Chondrocyte (in vitro differentiated cells): ENCODE results near the gene SS18L1. TPM values are rescaled to one million over a fixed set of nuclear protein-coding genes. Genes with fewer than 3 reads are reported as not detected.

Experiments
- DNase-seq: peaks from one replicate; pipeline ENCODE4 v3.0.0; 2021; ENCODE audit warnings: mixed read lengths, low spot score
- H3K27ac Mint-ChIP-seq: one replicate; pipeline ENCODE4 v1.8.0; 2021; ENCODE audit warnings: mild to moderate bottlenecking, moderate library complexity, mixed read lengths; ENCODE audit not compliant: unreplicated experiment
- H3K27me3 Mint-ChIP-seq: 2 replicates; pipeline ENCODE4 v1.8.0; 2021; ENCODE audit warnings: low read depth, mixed read lengths
- H3K36me3 Mint-ChIP-seq: 2 replicates; pipeline ENCODE4 v1.8.0; 2021; ENCODE audit warnings: low read depth, mixed read lengths
- H3K4me1 Mint-ChIP-seq: 2 replicates; pipeline ENCODE4 v1.8.0; 2021; ENCODE audit warnings: low read depth, mild to moderate bottlenecking, mixed read lengths
- H3K4me3 Mint-ChIP-seq: one replicate; pipeline ENCODE4 v1.8.0; 2021; ENCODE audit warnings: mild to moderate bottlenecking, moderate library complexity, mixed read lengths; ENCODE audit not compliant: unreplicated experiment
- H3K9me3 Mint-ChIP-seq: 2 replicates; pipeline ENCODE4 v1.8.0; 2021; ENCODE audit warnings: low read depth, mixed read lengths
- total RNA-seq: library from RNA; stranded (reverse); gene quantifications from 3 replicates; pipeline ENCODE4 v1.2.1, GENCODE V29; 2021
- TF ChIP-seq, protein P1 (sequence below): fragments of 200-600 bp; sonication (generic); IDR thresholded peaks from 2 replicates; pipeline ENCODE4 v1.5.0; 2021; ENCODE audit warnings: antibody characterized with exemption, mild to moderate bottlenecking, moderate library complexity

Gene SS18L1
- total RNA-seq, 1 donor from 2014 or later, result 13.4 TPM

DNA sequence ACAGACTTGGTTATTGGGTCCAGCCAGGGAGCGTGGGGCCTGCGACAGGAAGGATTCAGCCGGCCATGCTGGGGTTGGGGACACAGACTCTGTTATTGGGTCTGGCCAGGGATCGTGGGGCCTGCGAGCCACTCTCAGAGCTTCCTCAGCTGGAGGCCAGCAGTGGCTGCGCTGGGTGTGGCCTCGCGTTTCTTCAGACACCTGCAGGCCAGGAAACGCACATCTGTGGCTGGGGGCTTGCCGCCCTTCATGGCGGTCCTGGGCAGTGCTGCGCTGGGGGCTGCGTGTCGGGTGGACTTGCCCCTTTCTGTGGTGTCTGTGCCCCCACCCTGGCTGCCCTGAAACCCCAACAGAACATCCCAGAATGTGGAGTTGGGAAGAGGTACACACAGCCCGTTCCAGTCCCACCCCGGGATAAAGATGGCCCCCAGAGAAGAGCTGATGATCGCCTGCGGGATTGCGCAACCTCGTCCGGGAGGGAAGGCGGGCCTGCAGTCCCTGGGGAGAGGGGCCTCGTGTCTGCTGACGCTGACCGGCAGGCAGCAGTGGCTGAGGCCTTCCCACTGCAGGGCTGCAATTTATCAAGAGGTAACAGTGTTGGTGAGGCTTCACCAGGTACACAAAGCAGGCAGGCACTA, 22.3 kb downstream of the SS18L1 start:
- H3K36me3 Mint-ChIP-seq, result peaks cover 12% of the 10 kb centered on the region
- no peak overlapping the region for H3K4me3 Mint-ChIP-seq
- no peaks in the 10 kb centered on the region for H3K9me3 Mint-ChIP-seq
- DNase-seq, result no peak
- H3K4me1 Mint-ChIP-seq, result no peaks in the 10 kb centered on the region
- no peak overlapping the region for H3K27ac Mint-ChIP-seq
- TF ChIP-seq, protein P1, sequence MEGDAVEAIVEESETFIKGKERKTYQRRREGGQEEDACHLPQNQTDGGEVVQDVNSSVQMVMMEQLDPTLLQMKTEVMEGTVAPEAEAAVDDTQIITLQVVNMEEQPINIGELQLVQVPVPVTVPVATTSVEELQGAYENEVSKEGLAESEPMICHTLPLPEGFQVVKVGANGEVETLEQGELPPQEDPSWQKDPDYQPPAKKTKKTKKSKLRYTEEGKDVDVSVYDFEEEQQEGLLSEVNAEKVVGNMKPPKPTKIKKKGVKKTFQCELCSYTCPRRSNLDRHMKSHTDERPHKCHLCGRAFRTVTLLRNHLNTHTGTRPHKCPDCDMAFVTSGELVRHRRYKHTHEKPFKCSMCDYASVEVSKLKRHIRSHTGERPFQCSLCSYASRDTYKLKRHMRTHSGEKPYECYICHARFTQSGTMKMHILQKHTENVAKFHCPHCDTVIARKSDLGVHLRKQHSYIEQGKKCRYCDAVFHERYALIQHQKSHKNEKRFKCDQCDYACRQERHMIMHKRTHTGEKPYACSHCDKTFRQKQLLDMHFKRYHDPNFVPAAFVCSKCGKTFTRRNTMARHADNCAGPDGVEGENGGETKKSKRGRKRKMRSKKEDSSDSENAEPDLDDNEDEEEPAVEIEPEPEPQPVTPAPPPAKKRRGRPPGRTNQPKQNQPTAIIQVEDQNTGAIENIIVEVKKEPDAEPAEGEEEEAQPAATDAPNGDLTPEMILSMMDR, result no peak
- H3K27me3 Mint-ChIP-seq, result no peaks in the 10 kb centered on the region

DNA sequence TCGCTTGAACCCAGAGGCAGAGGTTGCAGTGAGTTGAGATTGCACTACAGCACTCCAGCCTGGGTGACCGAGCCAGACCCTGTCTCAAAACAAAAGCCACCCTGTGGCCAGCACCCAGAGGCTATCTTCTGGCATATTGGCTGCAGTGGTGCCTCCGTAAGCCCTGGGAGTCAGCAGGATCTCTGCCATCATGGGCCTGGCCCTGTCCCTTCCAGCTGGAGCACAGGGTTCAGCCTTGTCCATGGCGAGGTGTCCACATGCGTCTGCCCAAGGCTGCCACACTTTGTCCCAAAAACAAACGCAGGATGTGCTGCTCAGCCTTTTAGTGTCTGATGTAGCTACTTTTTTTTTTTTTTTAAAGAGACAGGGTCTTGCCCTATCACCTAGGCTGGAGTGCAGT, 23.9 kb downstream of the SS18L1 start:
- no peak for DNase-seq
- peaks cover 14% of the 10 kb centered on the region for H3K36me3 Mint-ChIP-seq
- H3K27ac Mint-ChIP-seq, result no peak overlapping the region
- no peaks in the 10 kb centered on the region for H3K4me1 Mint-ChIP-seq
- H3K27me3 Mint-ChIP-seq, result no peaks in the 10 kb centered on the region
- no peaks in the 10 kb centered on the region for H3K9me3 Mint-ChIP-seq
- TF ChIP-seq, protein P1, result no peak
- H3K4me3 Mint-ChIP-seq, result no peak overlapping the region

DNA sequence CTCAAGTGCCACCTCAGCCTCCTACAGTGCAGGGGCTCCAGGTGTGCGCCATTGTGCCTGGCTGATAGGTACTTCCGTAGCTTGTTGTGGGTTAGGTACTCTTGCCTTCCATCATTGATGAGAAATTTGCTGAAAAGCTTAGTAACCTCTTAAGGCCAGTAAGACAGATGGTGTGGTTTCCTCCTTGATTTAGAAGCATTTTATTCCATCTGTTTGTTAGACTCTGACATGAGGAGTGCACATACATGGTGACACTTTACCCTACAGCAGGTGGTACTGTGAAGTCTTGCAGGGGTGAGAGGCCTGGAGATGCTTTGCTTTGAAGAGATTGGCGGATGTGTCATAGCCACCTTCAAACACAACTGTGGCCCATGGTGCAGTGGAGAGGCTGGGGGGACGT, 24.5 kb downstream of the SS18L1 start:
- TF ChIP-seq, protein P1, result no peak
- no peak overlapping the region for H3K4me3 Mint-ChIP-seq
- H3K4me1 Mint-ChIP-seq, result no peaks in the 10 kb centered on the region
- H3K27me3 Mint-ChIP-seq, result no peaks in the 10 kb centered on the region
- no peak for DNase-seq
- H3K27ac Mint-ChIP-seq, result no peak overlapping the region
- H3K36me3 Mint-ChIP-seq, result peaks cover 13% of the 10 kb centered on the region
- H3K9me3 Mint-ChIP-seq, result no peaks in the 10 kb centered on the region

DNA sequence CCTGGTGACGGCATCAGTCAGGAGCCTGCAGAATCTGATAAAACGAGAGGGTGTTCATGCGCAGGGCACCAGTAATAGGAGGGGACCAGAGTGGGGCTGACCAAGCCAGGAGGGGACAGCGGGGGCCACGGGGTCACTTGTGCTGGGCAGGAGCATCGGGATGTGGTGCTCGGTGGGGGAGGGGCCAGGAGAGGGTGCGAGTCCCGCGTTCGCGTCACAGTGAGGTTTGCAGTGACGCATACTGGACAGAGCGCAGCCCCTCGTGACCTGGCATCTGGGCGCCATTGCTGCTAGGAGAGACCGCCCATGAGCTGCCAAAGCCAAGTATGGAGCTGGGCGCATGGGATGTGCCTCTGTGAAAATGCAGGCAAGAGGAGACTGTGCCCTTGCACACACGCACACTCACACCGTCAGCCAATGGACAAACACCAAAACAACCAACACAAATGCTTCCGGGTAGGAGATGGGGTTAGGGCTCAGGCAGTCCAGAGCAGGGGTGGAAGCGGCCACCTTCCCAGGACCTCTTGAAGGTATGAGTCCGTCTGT, 25.4 kb downstream of the SS18L1 start:
- TF ChIP-seq, protein P1, result no peak
- no peak overlapping the region for H3K4me3 Mint-ChIP-seq
- H3K27ac Mint-ChIP-seq, result no peak overlapping the region
- no peaks in the 10 kb centered on the region for H3K27me3 Mint-ChIP-seq
- H3K4me1 Mint-ChIP-seq, result no peaks in the 10 kb centered on the region
- DNase-seq, result peak; percentile 89
- H3K36me3 Mint-ChIP-seq, result peaks cover 13% of the 10 kb centered on the region
- H3K9me3 Mint-ChIP-seq, result no peaks in the 10 kb centered on the region

DNA sequence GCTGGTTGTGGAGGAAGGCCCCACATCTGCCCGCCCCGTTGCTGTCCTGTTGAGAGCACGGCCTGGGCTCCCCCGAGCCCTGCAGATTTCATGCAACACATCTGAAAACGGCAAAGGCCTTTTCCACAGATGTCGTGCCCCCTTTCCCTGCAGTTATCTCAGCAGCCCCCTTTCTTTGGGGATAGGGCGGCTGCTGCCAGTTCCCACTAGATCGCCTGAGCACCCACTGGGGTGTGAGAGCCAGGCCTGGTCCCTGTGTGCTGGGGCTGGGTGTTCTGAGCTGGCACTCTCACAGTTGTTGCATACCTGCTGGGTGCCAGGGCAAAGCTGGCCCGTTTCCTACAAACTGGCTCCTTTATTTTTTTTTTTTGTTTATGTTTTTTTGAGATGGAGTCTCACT, 27.0 kb downstream of the SS18L1 start:
- Mint-ChIP-seq H3K4me3 (no peak overlapping the region), H3K27me3 (no peaks in the 10 kb centered on the region), H3K27ac (no peak overlapping the region), H3K36me3 (peaks cover 18% of the 10 kb centered on the region), H3K4me1 (no peaks in the 10 kb centered on the region), H3K9me3 (no peaks in the 10 kb centered on the region)
- TF ChIP-seq, protein P1, result no peak
- peak; percentile 62 for DNase-seq
